NCI-H748 (cell line): Measurements from ENCODE around the gene RING1.

Source experiments
- DNase-seq: peaks from one replicate; lab custom pipeline; 2025; ENCODE audit not compliant: unreplicated experiment; lab: John Stamatoyannopoulos, UW

The RING1 gene

GRCh38 chr6:33171880-33172687 lies 36.2 kb upstream of the RING1 start:
- no peak for DNase-seq

GRCh38 chr6:33172688-33173534 lies 35.4 kb upstream of the RING1 start:
- DNase-seq = no peak

GRCh38 chr6:33173535-33174180 lies 34.6 kb upstream of the RING1 start:
- no peak for DNase-seq

- DNase-seq = no peak
These were observed 33.5 kb upstream of the RING1 start for GRCh38 chr6:33174784-33175183.

- no peak for DNase-seq
These were observed 32.7 kb upstream of the RING1 start for GRCh38 chr6:33175436-33176069.

GRCh38 chr6:33176906-33177305 lies 31.4 kb upstream of the RING1 start:
- no peak for DNase-seq

- no peak for DNase-seq
These were observed 30.5 kb upstream of the RING1 start for GRCh38 chr6:33177552-33178446.

- no peak for DNase-seq
These were observed 29.4 kb upstream of the RING1 start for GRCh38 chr6:33178755-33179475.

- no peak for DNase-seq
These were observed 27.2 kb upstream of the RING1 start for GRCh38 chr6:33181141-33181540.

- no peak for DNase-seq
These were observed 25.1 kb upstream of the RING1 start for GRCh38 chr6:33183071-33183683.

- no peak for DNase-seq
These were observed 23.1 kb upstream of the RING1 start for GRCh38 chr6:33185190-33185589.

- no peak for DNase-seq
These were observed 22.6 kb upstream of the RING1 start for GRCh38 chr6:33185654-33186187.

GRCh38 chr6:33187809-33188208 lies 20.5 kb upstream of the RING1 start:
- no peak for DNase-seq

- no peak for DNase-seq
These were observed 19.1 kb upstream of the RING1 start for GRCh38 chr6:33189164-33189563.

- no peak for DNase-seq
These were observed 18.5 kb upstream of the RING1 start for GRCh38 chr6:33189625-33190448.

GRCh38 chr6:33190504-33191107 lies 17.7 kb upstream of the RING1 start:
- no peak for DNase-seq

GRCh38 chr6:33191383-33192104 lies 16.8 kb upstream of the RING1 start:
- DNase-seq = no peak
